ENCODE data around the gene RASL10B. TPM values are rescaled to one million over a fixed set of nuclear protein-coding genes. Genes with fewer than 3 reads are reported as not detected.

Gene RASL10B
- total and polyA plus RNA-seq, 10 of the 15 experiments (the other 5 are each of a cell fraction or from before 2014, with no cell fraction given), result not detected

DNA sequence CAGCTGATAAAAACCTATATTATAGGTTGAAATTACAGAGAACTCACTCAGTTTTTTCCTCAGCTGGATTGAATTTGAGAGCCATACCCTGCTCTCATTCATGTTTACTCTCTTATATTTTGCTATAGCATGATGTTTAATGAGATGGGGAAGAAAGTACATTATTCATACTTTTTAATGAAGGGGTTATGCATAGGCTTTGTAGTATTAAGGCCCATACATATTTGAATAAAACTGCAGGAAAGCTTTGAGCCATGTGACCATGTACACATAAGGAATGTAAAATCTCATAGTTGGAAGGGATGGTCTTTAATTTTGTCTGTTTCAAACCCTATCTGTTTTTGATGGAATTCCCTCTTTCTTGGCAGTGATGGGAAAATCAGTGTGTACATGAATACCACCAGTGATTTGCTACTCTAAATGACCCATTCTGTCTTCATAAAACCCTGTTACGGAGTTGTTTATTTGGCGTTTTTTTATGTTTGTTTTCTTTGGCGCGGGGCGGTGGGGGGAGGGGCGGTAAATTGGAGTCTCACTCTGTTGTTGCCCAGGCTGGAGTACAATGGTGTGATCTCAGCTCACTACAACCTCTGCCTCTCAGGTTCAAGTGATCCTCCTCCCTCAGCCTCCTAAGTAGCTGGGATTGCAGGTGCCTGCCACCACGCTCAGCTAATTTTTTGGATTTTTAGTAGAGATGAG, 38.8 kb upstream of the RASL10B start:
- no TSS peak for BruUV-seq (replicated peaks)
- CTCF ChIA-PET, result no interaction called here
- Histone ChIP-seq H3K27ac (ENCODE audit: control insufficient read depth, insufficient read depth) (no peak overlapping the region), H3K36me3 (ENCODE audit: control insufficient read depth in 2 of 2, insufficient read depth in 2 of 2, low read length in 1 of 2) (peaks cover 4 to 14% of the 10 kb centered on the region in 2 experiments), H2AFZ (ENCODE audit: control insufficient read depth, low read depth, low read length) (no peak overlapping the region), H3K4me2 (ENCODE audit: control insufficient read depth, insufficient read depth) (no peak overlapping the region), H3K4me3 (no peak overlapping the region), H4K20me1 (ENCODE audit: control insufficient read depth, insufficient read depth) (no peaks in the 10 kb centered on the region), H3K9me3 (replicated peaks; ENCODE audit: control insufficient read depth, insufficient read depth, low read length) (no peaks in the 10 kb centered on the region), H3K9ac (ENCODE audit: control insufficient read depth, insufficient read depth, low read length) (no peak overlapping the region), H3K79me2 (ENCODE audit: control insufficient read depth, insufficient read depth, low read length) (no peaks in the 10 kb centered on the region), H3K4me1 (ENCODE audit: control insufficient read depth, insufficient read depth, low read length) (no peaks in the 10 kb centered on the region), H3K27me3 (replicated peaks in 1 of 2; ENCODE audit: control insufficient read depth in 2 of 2, insufficient read depth in 2 of 2, low read length in 1 of 2) (no peaks in the 10 kb centered on the region)
- intact Hi-C loops (cut with micrococcal nuclease; ENCODE audit: unreplicated experiment) (no loop called here), in situ Hi-C loops (cut with MboI) (no loop called here)
- SMC1A ChIA-PET (ENCODE audit: uncharacterized antibody, unreplicated experiment), result interaction anchor here (0.6 to 0.8 kb wide), 2 partner anchors 14 to 16 kb away, joined by 3 to 4 read pairs; no protein-coding TSS in a partner anchor
- DNase-seq (ENCODE audit: low read depth, low spot score) (no peak), ATAC-seq (no peak), FAIRE-seq (no peak)
- POLR2A ChIA-PET, result no interaction called here
- WGBS (ENCODE audit: insufficient coverage, insufficient replicate concordance, low lambda C conversion rate, missing lambda C conversion rate), result over 99% methylated on average over 7 of the region's 7 CpGs
- RAD21 ChIA-PET (ENCODE audit: unreplicated experiment), result interaction anchor here (1.4 kb wide), 1 partner anchor 55 kb away, joined by 3 read pairs; no protein-coding TSS in a partner anchor
- TF ChIP-seq E2F8 (IDR thresholded peaks at IDR 0.05; ENCODE audit: low read depth, partially characterized antibody) (no peak), RFX5 (IDR thresholded peaks at IDR 0.05; ENCODE audit: low read depth, low read length) (no peak), RAD21 (IDR thresholded peaks at IDR 0.05; ENCODE audit: insufficient read depth, low read depth, low read length) (no peak), ZNF24 (IDR thresholded peaks at IDR 0.05) (no peak), MYC (IDR thresholded peaks at IDR 0.05; ENCODE audit: insufficient read depth, insufficient read length, insufficient replicate concordance, low read length, severe bottlenecking) (no peak), NR2C1 (IDR thresholded peaks at IDR 0.05) (no peak), CREM (IDR thresholded peaks at IDR 0.05; ENCODE audit: low read depth) (no peak), PRDM15 (CRISPR knock-in tag; IDR thresholded peaks at IDR 0.05) (no peak), SMC3 (IDR thresholded peaks at IDR 0.05; ENCODE audit: borderline replicate concordance, low read length) (no peak), NFYA (IDR thresholded peaks at IDR 0.05; ENCODE audit: borderline replicate concordance, low read depth, low read length) (no peak)
- TF ChIP-seq, protein P1, sequence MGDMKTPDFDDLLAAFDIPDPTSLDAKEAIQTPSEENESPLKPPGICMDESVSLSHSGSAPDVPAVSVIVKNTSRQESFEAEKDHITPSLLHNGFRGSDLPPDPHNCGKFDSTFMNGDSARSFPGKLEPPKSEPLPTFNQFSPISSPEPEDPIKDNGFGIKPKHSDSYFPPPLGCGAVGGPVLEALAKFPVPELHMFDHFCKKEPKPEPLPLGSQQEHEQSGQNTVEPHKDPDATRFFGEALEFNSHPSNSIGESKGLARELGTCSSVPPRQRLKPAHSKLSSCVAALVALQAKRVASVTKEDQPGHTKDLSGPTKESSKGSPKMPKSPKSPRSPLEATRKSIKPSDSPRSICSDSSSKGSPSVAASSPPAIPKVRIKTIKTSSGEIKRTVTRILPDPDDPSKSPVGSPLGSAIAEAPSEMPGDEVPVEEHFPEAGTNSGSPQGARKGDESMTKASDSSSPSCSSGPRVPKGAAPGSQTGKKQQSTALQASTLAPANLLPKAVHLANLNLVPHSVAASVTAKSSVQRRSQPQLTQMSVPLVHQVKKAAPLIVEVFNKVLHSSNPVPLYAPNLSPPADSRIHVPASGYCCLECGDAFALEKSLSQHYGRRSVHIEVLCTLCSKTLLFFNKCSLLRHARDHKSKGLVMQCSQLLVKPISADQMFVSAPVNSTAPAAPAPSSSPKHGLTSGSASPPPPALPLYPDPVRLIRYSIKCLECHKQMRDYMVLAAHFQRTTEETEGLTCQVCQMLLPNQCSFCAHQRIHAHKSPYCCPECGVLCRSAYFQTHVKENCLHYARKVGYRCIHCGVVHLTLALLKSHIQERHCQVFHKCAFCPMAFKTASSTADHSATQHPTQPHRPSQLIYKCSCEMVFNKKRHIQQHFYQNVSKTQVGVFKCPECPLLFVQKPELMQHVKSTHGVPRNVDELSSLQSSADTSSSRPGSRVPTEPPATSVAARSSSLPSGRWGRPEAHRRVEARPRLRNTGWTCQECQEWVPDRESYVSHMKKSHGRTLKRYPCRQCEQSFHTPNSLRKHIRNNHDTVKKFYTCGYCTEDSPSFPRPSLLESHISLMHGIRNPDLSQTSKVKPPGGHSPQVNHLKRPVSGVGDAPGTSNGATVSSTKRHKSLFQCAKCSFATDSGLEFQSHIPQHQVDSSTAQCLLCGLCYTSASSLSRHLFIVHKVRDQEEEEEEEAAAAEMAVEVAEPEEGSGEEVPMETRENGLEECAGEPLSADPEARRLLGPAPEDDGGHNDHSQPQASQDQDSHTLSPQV (IDR thresholded peaks at IDR 0.05), result no peak

All from GM12878 (cell line).